GM21447 (cell line): ENCODE data around the gene DBF4B.

Experiments used
- ATAC-seq: cut with Tn5 transposase; IDR thresholded peaks from one replicate; pipeline ENCODE4 v1.9.1; 2021; ENCODE audit not compliant: unreplicated experiment

DBF4B gene

DNA sequence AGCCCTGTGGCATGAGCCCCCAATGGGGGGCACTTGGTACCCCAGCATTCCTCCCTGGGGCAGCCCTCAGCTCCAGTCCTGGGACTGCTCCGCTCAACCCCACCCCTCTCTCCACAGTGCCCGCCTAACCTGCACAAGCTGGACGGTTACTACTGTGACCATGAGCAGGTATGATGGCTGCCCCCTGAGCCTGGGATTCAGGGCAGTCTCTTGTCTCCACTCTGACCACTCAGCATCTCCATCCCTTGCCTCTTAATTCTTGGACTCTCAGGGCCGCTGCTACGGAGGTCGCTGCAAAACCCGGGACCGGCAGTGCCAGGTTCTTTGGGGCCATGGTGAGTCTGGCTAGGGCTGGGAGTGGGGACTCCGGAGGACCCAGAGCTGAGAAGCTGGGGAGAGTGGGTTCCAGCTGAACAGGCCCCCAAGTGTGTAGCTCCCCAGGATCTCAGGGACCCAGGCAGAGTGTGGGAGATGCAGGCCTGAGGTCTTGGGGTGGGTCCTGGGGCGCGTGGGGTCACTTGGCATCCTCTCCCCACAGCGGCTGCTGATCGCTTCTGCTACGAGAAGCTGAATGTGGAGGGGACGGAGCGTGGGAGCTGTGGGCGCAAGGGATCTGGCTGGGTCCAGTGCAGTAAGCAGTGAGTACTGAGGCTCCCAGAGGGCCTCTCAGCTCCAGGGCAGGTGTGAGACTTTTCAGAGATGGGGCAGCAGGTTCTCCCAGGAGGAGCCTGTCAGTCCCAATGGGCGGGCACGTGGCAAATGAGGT lies 68.3 kb downstream of the DBF4B start:
- ATAC-seq, result no peak

DNA sequence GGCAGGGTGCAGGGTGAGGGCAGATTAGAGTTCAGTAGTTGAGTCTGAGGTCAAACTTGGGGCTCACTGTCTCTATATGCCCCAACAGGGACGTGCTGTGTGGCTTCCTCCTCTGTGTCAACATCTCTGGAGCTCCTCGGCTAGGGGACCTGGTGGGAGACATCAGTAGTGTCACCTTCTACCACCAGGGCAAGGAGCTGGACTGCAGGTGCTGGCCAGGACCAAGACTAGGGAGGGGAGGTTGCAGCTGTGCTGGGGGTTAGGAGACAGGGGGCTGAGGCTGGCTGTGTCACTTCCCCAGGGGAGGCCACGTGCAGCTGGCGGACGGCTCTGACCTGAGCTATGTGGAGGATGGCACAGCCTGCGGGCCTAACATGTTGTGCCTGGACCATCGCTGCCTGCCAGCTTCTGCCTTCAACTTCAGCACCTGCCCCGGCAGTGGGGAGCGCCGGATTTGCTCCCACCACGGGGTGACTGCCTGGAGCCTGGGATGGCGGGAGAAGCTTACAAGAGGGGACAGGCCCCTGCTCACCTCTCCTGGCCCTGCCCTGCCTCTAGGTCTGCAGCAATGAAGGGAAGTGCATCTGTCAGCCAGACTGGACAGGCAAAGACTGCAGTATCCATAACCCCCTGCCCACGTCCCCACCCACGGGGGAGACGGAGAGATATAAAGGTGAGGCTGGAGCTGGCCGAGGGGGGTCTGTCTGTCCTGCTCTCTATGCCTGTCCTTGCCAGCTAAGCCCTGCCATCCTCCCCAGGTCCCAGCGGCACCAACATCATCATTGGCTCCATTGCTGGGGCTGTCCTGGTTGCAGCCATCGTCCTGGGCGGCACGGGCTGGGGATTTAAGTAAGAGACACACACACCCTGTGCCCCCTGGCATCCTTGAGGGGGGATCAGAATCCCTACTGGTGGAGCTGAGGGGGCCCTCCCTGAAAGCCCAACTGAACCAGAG lies 69.2 kb downstream of the DBF4B start:
- no peak for ATAC-seq

DNA sequence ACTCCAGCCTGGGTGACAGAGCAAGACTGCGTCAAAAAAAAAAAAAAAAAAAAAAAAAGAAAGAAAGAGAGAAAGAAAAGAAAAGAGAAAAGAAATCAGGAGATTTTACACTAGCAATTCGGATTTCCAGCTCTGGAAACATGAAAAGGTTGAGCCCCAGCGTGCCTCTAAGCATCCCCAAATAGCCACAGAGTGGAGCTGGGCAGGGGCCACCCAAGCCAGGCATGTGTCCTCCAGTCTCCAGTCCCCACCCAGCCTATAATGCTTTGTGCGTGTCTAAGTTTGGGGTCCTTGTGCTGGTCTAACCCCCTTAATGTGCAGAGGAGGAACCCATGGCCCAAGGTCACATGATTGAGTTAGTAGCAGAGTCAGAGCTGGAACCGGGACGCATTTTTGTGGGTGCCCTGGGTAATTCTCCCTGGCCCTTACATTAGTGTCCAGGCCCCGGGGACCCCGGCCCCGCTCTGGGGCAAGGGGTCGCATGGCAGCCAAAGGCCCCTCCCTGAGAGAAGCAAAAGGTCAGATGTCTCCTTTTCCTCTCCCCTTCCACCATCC lies 70.3 kb downstream of the DBF4B start:
- ATAC-seq, result no peak

DNA sequence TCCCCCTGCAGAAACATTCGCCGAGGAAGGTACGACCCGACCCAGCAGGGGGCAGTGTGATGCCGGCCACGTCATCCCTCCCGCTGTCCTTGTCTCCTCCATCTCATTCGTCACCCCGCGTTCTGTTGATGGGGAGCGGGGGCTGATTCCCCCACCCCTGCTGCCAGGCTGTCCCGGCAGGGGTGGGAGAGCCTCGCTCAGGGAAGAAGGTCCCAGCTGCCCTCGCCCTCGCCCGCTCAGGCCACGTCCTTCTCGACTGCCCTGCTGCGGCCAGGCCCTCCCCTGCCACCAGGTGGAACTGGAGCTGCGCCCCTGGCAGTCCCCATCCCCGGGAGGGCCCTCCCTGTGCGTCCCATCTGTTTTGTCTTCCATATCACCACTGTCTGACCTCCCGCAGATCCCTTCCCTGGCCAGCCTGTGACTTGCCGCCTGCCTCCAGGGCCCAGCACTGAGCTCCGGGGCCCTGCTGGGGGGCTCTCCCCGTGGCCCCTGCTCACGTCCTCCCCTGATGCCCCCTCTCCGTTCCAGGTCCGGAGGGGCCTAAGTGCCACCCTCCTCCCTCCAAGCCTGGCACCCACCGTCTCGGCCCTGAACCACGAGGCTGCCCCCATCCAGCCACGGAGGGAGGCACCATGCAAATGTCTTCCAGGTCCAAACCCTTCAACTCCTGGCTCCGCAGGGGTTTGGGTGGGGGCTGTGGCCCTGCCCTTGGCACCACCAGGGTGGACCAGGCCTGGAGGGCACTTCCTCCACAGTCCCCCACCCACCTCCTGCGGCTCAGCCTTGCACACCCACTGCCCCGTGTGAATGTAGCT lies 71.0 kb downstream of the DBF4B start:
- ATAC-seq, result no peak

DNA sequence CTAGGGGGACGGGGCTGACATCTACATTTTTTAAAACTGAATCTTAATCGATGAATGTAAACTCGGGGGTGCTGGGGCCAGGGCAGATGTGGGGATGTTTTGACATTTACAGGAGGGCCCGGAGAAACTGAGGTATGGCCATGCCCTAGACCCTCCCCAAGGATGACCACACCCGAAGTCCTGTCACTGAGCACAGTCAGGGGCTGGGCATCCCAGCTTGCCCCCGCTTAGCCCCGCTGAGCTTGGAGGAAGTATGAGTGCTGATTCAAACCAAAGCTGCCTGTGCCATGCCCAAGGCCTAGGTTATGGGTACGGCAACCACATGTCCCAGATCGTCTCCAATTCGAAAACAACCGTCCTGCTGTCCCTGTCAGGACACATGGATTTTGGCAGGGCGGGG lies 71.7 kb downstream of the DBF4B start:
- no peak for ATAC-seq

DNA sequence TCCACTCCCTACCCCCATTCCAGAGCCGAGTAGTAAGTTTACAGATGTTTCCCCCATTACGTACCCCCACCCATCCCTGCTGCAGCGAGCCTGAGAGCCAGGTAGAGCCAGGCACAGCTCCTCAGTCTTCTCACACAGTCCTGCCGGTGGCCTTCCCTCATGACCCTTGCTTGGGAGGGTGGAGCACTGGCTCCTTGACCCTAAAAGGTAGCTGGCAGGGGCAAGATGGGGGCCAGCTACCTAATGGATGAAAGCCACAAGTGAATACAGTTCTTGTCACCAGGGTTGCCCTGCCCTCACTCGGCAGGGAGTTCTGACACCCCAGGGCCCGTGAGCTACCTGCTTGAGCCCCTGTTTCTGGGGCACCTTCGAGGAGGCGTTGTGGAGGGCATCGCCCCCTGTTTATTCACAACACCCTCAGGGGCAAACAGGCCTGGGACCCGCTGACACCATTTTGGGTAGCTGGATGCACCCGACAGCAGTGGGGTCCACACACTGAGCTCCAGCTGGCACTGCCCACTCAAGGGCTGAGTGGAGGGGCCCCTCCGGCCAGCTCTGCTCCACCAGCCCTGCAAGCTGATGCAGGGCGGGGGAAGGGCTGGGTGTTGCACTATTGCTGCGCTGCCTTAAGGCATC lies 72.5 kb downstream of the DBF4B start:
- ATAC-seq, result no peak

DNA sequence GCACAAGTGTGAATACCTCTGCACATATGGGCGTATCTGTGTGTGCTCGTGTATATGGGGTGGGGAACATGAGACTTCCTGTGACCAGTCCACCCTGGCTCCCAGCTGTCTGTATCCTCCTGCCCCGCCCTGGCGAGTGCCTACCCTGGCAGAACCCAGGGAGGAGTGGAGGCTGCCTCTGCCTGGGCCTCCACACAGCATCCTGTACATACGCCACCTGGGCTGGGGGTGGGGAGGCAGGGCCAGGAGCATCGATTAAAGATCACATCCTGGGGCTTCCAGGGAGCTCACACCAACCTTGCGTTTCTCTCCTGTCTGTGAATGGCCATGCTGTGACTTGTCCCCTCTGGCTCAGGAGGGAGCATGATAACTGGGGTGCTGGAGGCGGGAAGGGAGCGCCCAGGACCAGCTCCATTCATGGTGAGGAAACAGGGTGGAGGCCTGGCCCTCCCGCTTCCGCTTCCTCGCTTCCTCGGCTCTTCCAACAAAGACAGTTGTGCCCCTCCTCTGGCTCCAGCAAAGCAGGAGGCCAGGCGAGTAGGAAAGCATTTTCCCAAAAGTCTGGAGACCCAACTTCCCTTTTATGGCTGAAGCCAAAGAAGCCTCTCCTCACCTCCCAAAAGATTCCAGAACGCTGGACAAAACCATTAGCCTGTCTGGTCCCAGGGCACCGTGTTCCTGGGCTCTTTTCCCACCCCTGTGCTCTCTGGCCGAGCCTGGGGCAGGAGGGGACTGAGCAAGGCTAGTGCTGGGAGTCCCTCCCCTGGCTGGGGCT lies 73.3 kb downstream of the DBF4B start:
- no peak for ATAC-seq

DNA sequence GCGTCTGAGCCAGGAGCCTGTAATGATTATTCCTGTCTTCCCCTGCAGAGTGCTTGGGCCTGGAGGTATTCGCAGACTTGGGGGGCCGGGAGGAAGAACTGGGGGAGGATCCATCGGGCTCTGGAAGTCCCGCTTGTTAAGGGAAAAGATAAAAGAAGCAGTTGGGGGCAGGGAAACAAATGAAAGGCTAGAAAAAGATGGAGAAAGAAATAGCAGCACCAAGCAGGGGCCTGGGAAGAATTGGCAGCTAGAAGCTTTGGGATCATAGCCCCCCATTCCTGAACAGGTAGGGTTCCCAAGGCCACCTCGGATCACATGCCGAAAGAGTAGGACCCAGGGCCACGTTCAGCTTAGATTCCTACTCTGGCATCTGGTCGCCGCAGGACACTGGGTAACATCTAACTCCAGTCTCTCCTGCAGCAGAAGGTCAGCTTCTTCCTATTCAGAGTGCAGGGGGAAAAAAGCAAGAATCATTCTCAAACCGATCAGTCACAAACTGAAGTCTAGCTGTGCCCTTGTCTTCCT lies 73.9 kb downstream of the DBF4B start:
- no peak for ATAC-seq

DNA sequence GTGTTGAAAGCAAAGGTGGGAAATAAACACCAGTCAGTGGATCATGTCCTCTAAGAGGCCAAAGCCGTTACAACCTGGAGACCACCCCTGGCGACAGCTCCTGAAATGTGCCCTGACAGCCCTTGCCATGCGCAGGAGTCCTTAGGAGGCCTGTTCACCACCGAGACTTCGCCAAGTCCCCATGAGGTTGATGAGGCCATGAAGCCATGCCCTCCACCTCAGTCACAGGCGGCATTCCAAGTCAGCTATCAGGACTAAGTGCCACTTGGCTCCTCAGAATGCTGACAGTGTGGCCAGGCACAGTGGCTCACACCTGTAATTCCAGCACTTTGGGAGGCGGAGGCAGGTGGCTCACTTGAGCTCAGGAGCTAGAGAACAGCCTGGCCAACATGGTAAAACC lies 77.5 kb downstream of the DBF4B start:
- no peak for ATAC-seq

DNA sequence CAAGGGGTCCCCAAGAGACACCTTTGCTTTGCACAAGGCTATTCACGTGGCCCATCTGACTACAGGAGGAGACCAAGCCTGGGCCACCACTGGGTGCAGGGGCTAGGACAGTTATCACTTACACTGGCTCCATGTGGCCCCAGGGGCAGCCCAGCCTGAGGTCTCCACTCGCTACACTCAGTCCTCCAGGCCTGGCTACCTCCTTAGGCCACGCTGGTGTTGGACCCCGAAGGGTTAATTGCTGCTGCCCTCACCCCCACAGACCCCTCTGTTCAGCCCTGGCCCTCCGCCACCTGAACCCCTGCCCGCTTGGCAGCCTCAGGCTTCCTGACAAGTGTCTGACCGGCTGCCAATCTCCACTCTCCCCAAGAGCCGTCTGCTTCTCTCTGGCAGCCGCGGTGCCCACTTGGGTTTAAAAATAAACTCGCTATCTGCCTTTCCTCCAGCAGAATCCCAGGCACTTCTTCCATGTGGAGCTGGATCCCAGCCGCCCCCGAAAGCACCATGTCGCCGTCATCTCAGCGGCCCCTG lies 78.2 kb downstream of the DBF4B start:
- ATAC-seq, result no peak

DNA sequence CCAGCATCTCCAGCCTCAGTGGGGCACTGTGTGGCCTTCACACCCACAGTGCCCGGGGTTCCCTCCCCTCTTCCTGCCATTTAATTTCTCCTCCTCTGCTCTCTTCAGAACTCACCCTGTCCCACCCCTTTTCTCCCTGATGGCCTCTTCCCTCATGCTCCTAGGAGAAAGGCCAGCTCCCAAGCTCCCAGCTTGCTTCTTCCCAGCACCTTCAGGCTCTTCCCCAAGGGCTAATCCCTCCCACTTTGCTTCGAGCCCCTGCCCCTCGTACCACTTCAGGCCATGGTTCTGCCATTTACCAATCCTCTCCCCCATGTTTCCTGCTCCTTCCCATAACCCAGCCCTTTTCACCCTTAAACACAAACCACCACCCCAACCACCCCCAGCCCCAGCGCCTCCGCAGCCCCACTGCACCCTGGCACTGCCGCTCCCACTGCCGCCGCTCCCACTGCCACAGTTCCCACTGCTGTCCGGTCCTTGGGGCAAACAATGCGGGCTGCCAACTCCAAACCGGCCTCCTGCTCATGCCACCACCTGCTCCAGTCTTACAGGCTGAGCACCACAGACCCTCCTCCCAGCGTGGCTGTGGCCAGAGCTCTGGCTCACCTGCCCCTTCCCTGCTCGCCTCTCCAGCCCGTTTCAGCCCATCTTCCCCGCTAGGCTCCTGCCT lies 78.9 kb downstream of the DBF4B start:
- ATAC-seq, result no peak

DNA sequence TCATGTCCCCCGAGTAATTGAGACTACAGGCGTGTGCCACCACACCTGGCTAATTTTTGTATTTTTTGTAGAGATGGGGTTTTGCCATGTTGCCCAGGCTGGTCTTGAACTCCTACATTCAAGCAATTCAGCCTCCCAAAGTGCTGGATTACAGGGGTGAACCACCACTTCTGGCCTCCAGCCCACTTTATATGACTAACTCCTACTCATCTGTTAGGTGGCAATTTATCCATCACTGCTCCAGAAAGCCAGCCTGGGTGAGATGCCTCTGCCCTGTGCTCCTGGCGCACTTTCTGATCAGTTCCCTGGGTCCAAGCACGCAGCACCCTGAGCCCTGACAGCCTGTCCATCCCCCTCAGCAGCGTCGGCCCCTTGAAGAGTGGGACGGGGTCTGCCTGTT lies 79.7 kb downstream of the DBF4B start:
- ATAC-seq, result no peak

DNA sequence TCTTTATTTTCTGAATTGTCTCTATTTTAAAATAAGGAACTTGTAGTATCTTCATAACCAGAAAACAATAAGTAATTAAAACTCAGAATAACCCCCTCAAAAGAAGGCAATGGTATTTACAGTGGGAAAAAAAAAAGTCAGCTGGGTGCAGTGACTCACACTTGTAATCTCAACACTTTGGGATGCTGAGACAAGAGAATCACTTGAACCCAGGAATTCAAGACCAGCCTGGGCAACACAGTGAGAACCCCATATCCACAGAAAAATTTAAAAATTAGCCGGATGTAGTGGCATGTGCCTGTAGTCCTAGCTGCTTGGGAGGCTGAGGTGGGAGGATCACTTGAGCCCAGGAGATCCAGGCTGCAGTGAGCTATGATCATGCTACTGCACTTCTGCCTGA lies 83.8 kb downstream of the DBF4B start:
- no peak for ATAC-seq

DNA sequence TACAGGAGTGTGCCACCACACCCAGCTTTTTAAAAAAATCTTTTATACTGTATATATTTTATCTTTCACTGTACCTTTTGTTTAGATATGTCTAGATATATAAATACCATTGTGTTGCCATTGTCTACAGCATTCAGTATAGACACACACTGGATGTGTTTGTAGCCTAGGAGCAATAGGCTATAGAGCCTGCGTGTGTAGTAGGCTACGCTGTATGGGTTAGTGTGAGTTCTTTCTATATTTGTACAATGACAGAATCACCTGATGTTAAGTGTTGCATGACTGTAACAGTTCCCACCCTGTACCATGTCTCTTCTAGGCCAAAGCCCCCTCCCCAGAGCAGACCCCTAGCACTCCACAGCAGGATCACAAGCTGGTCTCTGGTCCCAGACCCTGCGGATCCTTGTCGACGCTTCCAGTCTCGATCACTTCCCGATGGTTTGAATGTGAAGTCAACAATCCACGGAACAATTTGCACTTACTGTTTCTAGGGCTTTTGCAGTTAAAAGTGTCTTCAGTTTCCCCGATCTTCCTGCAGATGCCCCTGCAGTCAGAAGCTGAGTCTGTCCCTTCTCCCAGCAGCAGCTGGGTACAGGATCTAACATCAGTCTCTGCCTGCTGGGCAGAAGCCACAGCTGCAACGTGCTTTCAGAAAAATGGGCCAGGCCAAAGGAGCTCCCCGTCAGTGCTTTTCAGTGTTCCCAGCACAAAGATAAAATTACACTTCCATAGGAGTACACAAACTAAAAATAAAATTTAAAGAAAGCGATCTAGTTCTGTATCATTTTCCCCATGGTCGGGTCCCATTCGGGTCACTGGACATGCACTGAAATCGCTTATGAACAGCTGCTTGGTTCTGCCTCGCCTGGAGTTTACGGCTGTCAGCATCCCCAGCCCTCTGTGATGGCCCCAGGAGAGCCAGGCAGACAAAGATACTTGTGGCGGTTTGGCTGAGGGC lies 85.7 kb downstream of the DBF4B start:
- no peak for ATAC-seq

DNA sequence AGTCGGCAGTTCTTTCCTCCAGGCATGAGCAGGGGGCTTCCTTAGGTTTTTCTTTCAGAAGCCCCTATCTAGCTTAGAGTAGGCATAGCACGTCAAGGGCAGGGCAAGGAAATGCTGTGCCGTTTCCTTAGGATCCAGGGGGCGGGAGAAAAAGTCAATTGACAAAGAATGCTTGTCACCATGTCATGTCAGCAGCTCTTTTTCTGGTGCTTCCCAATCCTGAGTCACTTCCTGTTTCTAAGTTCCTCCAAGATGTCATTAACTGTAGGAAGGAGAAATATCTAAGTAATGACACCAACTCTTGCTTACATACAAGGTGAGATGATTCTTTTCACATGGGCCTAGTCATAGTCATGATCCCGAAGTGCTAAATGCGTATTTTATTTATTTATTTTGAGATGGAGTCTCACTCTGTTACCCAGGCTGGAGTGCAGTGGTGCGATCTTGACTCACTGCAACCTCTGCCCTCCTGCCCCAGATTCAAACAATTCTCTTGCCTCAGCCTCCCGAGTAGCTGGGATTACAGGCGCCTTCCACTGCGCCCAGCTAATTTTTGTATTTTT lies 86.5 kb downstream of the DBF4B start:
- no peak for ATAC-seq

DNA sequence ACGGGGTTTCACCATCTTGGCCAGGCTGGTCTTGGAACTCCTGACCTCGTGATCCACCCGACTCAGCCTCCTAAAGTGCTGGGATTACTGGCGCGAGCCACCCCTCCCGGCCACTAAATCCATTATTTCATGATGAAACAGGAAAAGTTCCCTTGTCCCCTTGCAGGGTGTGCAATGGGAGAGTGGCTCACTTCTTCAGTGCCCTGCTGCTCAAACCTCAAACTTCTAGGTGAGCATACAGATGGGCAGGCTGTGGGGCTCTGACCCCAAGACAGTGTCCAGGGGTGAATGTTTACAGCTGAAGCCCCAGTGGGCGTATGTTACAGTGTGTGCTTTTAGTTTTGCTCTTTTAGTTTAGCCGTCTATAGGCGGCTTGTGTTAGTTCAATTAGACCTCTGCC lies 87.0 kb downstream of the DBF4B start:
- ATAC-seq, result no peak

DNA sequence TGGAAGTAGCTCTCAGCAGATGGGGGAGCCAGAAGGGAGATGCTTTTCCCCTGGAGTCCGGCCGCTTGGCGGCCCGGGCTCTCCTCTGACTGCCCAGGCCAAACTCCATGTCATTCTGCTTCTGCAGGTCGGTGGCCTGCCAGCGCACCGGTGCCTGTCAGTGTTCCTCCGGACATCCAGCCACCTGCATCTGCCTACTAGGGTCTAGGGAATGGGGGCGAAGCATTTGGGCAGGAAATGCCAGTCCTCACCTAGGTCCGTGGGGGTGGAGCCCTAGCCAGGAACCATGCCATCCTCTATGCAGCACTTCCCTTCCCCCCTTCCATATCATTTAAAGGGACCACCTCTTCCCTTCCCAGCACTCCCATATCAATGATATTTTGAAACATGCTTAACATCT lies 87.5 kb downstream of the DBF4B start:
- ATAC-seq, result no peak
